Nephron progenitor cell (in vitro differentiated cells): ENCODE results near the gene TIMP3.

Source experiments
- DNase-seq: peaks from one replicate; pipeline ENCODE4 v3.0.0; 2021
- H3K27ac Mint-ChIP-seq: 2 replicates; pipeline ENCODE4 v1.8.0; 2021; ENCODE audit warnings: mild to moderate bottlenecking, moderate library complexity, mixed read lengths
- H3K27me3 Mint-ChIP-seq: 2 replicates; pipeline ENCODE4 v1.8.0; 2021; ENCODE audit warnings: mild to moderate bottlenecking, low read depth, mixed read lengths; ENCODE audit not compliant: poor library complexity
- H3K36me3 Mint-ChIP-seq: 2 replicates; pipeline ENCODE4 v1.8.0; 2021; ENCODE audit warnings: low read depth, mixed read lengths
- H3K4me1 Mint-ChIP-seq: 2 replicates; pipeline ENCODE4 v1.8.0; 2021; ENCODE audit warnings: mixed read lengths
- H3K4me3 Mint-ChIP-seq: 2 replicates; pipeline ENCODE4 v1.8.0; 2021; ENCODE audit warnings: mild to moderate bottlenecking, moderate library complexity, mixed read lengths
- H3K9me3 Mint-ChIP-seq: 2 replicates; pipeline ENCODE4 v1.8.0; 2021; ENCODE audit warnings: mild to moderate bottlenecking, moderate library complexity, mixed read lengths
- TF ChIP-seq, protein P1 (sequence below): fragments of 200-600 bp; sonication (generic); IDR thresholded peaks from 2 replicates; pipeline ENCODE4 v1.5.0; 2021; ENCODE audit warnings: antibody characterized with exemption

TIMP3 gene

DNA sequence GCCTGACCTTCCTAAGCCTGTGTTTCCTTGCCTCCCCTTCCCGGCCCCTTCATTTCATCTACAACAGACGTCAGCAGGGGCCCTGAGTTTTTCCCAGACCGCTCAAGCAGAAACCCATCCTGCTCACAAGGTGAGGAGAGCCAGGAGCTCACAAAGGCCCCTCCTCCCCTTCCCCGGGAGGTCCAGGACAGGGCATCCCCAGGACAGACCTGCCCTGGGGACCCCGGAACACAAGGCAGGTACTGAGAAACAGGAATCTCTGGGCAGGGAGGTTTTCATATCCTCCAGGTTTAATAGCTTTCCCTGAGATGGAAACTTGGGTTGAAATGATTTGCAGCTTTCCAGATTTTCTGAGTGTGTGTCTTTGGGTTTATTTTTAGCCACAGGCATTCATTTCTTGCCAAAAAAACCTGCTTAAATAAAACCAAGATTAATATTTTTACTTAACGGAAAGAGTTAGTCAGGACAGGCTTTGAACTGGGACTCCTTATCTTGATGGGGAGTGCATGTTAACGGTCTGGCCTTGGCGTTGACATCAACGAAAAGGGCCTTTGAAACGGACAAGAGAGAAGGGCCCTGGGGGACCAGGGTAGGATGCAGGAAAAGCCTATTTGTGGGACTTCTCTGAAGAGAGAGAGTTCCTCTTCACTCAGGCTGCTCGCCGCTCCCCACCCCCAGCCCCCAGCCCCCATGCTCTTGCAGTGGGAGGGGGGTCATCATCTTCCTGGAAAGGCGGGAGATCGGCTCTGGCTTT lies 38.5 kb downstream of the TIMP3 start:
- H3K36me3 Mint-ChIP-seq = no peaks in the 10 kb centered on the region
- DNase-seq = peak; percentile 29
- H3K4me1 Mint-ChIP-seq = peaks cover 40% of the 10 kb centered on the region
- no peak overlapping the region for H3K27ac Mint-ChIP-seq
- H3K27me3 Mint-ChIP-seq = peaks cover 6% of the 10 kb centered on the region
- no peak overlapping the region for H3K4me3 Mint-ChIP-seq
- no peaks in the 10 kb centered on the region for H3K9me3 Mint-ChIP-seq
- TF ChIP-seq, protein P1, sequence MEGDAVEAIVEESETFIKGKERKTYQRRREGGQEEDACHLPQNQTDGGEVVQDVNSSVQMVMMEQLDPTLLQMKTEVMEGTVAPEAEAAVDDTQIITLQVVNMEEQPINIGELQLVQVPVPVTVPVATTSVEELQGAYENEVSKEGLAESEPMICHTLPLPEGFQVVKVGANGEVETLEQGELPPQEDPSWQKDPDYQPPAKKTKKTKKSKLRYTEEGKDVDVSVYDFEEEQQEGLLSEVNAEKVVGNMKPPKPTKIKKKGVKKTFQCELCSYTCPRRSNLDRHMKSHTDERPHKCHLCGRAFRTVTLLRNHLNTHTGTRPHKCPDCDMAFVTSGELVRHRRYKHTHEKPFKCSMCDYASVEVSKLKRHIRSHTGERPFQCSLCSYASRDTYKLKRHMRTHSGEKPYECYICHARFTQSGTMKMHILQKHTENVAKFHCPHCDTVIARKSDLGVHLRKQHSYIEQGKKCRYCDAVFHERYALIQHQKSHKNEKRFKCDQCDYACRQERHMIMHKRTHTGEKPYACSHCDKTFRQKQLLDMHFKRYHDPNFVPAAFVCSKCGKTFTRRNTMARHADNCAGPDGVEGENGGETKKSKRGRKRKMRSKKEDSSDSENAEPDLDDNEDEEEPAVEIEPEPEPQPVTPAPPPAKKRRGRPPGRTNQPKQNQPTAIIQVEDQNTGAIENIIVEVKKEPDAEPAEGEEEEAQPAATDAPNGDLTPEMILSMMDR = no peak

DNA sequence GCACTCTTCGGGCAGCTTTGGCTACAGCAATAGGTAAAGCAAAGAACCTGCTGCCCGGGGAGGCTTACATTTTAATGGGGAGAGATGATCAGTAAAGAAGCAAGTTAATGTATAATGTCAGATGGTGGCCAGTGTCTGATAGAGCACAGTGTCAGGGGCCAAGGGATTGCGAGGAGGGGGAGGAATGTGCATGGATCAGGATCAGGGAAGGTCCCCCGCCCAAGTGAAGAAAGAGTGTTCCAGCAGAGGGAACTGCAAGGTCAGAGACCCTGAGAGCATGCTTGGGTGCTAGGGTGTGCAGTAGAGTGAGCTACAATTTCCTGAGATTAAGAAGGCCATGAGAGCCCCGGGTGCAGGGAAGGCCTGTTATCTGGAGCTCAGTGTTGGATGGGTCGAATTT lies 39.7 kb downstream of the TIMP3 start:
- H3K27ac Mint-ChIP-seq = peak overlapping the region; percentile 1

DNA sequence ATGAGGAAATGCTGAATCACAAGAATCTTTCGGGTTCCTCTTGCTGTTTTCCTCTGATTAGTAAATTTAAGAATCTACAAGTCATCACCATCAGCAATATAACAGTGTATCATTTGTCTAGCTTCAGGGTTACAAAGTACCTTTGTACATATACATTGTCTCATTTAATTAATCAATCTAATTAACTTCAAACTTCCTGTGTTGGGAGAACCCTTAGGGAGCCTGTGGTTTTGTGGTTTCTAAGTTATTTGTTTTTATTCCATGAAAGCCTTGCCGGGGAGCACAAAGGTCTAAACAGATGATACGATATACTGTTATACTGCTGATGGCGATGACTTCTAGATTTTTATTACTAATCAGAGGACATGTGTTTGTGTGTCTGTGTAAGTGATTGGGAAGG lies 41.0 kb downstream of the TIMP3 start:
- Mint-ChIP-seq H3K4me3 (no peak overlapping the region), H3K36me3 (no peaks in the 10 kb centered on the region), H3K4me1 (peaks cover 52% of the 10 kb centered on the region), H3K27me3 (peaks cover 8% of the 10 kb centered on the region), H3K27ac (no peak overlapping the region), H3K9me3 (no peaks in the 10 kb centered on the region)
- TF ChIP-seq, protein P1 = no peak
- no peak for DNase-seq

More for the DNA sequence above, 39.7 kb downstream of the TIMP3 start:
- H3K27me3 Mint-ChIP-seq = peaks cover 6% of the 10 kb centered on the region
- no peaks in the 10 kb centered on the region for H3K36me3 Mint-ChIP-seq
- TF ChIP-seq, protein P1 = no peak
- DNase-seq = no peak
- H3K4me1 Mint-ChIP-seq = peaks cover 40% of the 10 kb centered on the region
- no peak overlapping the region for H3K4me3 Mint-ChIP-seq
- H3K9me3 Mint-ChIP-seq = no peaks in the 10 kb centered on the region

DNA sequence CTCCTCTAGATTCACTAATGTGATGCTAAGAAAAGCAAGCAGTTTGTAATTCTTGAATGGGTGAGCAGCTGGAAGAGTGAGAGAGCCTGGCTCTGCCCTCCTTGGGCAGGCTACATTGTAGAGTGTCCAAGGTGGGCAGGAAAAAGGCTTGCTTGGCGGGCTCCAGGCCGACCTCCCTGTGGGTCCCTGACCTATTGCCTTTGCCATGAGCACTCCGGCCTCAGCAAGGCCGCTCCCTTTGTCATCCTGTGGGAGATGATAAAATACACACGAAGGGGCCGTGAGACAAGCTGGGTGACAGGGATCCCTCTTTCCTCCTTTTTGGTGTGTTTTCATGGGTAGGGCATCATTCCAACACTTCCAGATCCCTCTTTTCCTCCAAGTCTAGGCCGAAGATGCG lies 41.8 kb downstream of the TIMP3 start:
- no peaks in the 10 kb centered on the region for H3K36me3 Mint-ChIP-seq
- H3K27ac Mint-ChIP-seq = peak overlapping the region; percentile 65
- no peak for DNase-seq

DNA sequence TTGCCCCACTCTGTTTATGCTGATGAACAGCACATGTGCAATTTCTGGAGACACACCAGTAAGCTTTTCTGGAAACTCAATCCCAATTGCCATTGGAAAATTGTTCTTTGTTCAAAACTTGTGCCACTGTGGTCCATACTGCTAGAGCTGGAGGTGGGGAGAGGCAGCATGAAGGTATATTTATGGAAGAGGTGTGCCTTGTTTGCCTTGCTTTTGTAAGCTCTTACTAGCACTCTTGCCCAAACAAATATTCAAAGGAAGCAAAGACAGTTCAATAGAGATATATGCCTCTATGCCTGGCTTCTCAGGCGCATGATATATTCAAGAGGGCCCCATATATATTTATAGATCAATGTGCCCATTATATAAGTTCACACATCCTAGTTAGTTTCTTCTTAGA lies 42.7 kb downstream of the TIMP3 start:
- Mint-ChIP-seq H3K4me1 (peaks cover 42% of the 10 kb centered on the region), H3K4me3 (no peak overlapping the region), H3K27me3 (peaks cover 4% of the 10 kb centered on the region), H3K9me3 (no peaks in the 10 kb centered on the region), H3K36me3 (no peaks in the 10 kb centered on the region), H3K27ac (no peak overlapping the region)
- DNase-seq = no peak
- TF ChIP-seq, protein P1 = no peak

More for the DNA sequence above, 41.8 kb downstream of the TIMP3 start:
- Mint-ChIP-seq H3K9me3 (no peaks in the 10 kb centered on the region), H3K27me3 (peaks cover 4% of the 10 kb centered on the region), H3K4me1 (peaks cover 45% of the 10 kb centered on the region), H3K4me3 (no peak overlapping the region)
- TF ChIP-seq, protein P1 = no peak
